ENCODE data around the gene MAP2.

The MAP2 gene

DNA sequence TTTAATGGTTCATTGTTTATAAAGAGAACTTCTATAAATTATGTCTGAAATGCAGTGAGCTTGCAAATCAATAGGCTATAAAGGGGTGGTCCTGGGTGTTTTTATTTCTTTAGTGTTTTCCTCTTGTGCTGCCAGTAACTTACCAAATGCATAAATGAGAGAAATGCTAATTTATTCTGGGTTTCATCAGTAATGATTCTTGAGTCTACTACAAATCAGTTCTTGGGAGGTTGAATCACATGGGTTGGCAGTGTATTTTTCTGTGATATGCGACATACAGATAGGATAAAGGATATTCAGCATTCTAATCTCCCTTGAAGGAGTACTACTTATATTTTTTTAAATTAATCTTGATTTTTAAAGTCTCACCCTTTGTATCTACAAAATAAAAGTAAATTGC is 177.7 kb downstream of the MAP2 start:
- DNase-seq = no peak

DNA sequence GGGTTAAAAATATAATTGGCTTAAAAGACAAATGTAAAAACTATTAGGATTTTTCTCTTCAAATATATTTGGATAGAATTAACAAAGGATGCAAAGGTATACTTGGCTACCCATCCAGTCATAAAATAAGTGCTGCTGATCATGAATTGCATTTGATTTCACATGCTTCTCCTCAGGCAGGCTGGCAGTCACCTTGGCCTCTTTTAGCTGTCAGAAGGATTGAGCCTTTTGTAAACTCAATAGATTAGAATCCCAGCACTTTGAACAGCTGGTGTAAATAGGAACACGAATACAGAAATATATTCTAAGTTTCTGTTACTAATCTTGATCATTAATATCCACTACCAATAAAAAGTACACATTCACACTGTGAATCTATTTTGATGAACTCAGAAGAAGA is 178.4 kb downstream of the MAP2 start:
- DNase-seq = no peak

DNA sequence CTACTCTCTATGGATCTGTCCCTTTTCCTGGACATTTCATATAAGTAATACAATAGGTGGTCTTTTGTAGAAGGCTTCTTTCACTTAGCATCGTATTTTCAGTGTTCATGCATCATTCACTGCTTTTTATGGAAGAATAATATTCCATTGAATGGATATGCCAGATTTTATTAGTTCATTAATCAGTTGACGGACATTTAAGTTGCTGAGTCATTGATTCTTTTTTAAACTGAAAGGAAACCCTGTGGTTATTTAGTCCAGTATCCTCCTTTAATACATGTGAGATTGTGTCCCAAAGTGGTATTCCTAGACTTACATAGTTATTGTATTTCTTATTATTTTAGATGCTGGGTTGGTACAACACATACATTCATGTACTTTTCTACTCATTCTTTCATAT is 185.7 kb downstream of the MAP2 start:
- DNase-seq = no peak

DNA sequence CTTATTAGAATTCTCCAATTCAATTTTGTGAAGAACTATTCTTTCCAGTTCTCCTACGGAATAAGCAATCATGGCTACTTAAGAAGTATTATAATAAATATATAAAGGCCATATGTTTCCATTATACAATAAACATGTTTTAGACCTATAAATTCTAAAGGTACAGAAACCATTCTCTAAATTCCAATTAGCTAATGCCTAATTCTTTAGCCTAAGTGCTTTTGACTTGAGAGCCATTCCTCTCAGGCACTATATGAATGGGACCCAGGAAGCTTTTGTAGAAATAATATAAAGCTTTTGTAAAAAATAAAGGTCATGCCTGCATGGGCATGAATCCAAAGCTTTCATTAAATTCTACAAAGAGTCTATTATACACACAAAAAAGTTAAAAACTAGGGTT is 186.8 kb downstream of the MAP2 start:
- no peak for DNase-seq

DNA sequence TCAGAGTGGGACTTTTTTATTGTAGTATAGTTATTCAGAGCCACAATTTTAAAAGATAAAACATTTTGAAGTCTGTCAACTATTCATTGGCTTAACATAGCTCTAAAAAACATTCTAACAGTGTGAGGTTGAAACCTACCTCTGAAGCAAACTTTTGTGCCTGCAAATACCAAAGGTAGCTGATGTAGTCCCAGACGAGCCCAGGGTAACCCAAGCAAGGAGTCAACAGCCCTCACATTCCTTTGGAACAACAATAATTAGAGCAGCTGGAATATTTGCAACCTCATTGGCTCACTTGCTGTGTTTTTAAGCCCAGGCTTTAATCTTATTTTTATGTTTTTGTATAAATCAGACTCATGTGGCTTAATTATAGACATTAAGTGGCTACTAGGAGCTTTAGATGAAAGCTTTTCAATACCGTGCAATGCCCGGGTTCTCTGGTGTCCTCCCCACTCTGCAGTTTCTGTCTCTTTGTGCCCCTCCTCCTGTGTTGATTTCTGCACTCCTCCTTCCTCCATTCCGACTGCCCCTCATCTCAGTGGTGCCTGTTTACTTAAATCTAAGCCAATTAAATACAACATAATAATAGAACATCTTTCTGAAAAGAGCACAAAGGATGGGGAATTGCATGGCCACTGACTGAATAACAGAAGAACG is 189.9 kb downstream of the MAP2 start:
- DNase-seq = no peak

DNA sequence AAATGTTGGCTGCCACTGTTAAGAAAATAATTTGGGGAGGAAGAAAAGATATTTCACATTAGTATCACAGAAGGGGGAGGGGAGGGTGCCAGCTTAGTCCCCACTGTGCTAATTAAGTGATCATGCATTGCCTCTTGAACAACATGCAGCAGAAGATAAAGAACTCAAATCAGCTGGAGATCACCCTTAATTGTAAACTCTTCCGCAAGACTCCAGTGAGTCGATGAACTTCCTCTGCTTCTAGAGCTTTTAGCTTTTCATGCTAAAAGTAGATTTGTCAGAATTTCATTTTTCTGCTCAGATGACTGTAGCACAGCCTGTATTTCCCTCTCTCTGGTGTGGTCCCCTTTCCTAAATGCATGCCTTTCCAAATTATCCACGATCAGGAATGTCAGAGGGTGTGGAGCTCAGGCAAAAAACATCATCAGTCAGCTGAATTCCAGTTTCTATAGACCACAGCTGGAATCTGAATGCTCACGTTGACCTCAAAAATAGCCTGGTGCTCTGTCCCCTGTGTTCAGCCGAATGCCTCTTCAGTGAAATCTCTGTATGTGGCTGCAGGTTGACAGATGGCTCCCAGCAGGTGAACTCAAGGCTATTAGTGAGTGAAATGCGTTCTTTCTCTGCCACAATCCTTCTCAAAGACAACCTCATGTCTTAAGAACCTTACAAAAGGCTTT is 191.0 kb downstream of the MAP2 start:
- no peak for DNase-seq

DNA sequence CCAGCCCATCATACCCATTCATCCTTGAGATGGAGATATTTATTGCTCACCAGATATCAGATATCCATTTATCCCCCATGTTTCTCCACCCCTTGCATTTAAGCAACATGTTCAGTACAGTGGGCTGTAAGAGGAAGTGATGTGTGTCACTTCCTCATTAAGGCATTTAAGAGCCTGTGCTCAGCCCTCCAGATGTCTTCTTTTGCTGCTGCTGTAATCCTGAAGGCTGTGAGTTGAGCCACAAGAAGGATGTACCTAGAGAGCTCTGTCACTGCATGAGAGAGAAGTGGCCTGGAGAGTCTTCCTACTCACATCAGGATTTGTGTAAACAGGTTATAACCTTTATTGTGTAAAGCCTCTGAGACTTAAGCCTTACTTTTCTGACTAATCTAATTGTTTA is 195.9 kb downstream of the MAP2 start:
- DNase-seq = no peak

DNA sequence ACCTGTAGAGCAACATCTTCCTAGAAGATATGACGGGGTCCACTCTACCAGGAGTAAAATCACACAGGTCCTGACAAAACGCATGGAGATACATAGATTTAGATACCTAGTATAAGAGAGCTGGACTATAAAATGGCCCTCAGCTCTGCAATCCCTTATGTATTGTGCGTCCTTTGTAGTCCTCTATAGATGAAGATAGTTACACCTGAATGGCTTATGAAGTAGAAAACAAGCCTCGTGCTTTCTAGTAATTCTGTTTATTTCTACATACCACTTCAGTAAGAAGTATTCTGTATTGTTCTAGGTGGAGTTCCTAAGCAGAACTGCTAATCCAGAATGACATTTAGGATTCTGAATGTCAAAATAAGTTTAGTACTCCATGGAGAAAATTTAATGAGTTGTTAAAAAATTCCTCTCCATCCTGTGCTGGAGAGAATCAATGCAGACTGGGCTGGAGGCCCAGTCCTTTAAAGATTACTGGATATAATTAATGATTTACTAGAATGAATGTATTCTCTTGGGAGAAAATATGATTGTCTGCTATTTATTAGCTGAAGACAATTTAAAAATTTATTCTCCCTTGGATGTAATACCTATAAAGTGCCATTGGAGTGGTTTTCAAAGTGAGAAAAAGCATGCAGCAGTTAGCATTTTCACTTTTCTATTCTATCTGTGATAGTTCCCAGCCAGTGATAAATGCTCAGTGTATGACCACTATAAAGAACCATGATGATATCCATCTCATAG is 200.5 kb downstream of the MAP2 start:
- no peak for DNase-seq

DNA sequence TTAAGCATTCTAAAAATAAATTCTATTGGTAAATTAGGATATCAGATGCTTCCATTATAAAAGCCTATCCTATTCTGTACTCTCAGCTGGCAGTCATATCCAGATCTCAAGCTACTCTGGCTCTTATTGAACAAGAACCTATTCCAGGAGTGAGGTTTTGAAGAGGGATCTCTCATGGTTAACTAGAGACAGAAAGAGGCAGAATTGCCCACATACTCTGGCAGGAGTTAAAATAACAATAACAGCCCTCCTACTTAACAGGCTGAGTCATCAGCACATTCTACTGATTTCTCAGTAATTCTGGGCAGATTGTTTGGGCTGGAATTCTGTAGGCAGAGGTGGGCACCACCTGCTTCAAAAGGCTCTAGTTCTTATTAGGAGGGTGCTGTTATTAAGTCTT is 205.8 kb downstream of the MAP2 start:
- no peak for DNase-seq

DNA sequence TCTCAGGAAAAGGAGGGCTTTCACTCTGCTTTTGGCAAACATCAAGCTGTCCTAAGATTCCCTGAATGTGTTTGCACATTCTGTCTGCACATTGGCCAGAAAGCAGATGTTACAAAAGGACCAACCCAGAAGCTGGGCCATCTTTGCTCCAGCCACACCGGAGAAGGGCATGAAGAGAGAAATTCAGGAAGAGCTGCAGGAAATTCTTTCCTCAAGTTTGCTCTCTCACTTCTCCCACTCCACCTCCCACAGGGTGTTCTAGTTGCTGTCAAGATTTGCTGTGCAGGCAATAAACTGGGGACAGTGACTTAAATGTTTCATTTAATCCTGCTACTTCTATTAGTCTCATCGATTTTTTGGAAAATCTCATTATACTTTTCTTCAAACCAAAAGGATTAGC is 210.1 kb downstream of the MAP2 start:
- DNase-seq = no peak

DNA sequence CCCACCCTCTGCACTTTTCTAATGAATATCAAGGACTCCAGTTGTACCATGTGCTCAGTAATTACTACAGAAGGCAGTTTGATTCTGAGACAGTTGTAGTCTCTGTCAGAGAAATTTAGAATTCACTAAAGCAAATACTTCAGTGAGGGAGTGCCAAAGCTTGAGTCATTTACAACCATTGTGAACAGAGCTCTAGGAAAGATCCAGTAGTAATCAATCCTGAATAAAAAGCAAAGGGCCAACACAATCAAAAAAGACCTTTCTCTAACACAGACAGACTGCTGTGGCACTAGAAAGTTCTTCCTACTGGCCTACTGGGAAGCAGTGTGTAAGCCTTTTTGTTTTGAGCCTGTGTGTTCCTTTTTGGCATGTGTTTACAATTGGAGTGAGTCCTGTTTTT is 212.2 kb downstream of the MAP2 start:
- no peak for DNase-seq

DNA sequence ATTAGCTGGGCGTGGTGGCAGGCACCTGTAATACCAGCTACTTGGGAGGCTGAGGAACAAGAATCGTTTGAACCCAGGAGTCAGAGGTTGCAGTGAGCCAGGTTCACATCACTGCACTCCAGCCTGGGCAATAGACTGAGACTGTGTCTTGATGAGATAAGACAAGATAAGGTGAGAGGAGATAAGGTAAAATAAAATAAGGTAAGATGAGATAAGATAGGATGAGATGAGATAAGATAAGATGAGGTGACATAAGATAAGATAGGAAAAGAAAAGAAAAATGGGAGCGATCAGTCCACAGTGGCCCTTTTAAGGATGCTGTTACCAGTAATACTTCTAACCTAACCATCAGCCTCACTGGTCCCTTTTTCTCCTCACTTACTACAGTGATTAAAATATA is 213.4 kb downstream of the MAP2 start:
- DNase-seq = no peak

DNA sequence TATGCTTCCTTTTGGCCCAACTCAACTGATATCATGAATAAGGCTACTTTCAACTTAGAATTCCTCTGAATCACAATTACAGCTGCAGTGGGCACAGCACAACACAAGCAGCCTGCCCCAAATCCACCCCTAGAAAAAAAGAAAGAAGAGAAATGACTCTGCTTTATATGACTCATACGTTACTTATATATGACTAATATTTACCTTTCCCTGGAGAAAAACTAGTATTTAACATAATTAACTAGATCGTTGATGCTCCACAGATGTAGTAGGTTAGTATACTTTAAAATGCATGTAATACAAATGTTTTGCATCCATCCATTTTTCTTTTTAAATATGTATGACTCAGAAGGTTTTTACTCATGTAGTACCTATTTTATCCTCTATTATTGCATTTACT is 214.5 kb downstream of the MAP2 start:
- no peak for DNase-seq

DNA sequence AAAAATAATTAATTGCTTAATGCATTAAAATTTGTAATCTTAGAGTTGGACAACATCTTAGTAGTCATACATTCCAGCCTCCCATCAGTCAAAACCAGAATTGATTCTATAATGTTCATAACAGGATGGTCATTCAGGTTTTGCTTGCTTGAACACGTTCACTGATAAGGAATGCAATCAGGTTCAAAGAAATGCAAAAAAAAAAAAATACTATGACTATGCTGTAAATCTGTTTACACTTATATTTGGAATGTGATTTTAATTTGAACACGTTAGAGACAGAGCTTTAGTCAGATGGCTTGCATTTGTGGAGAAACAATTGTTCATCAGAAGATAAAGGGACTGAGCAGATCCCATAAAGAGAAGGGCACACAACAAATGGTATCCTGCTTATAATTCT is 216.5 kb downstream of the MAP2 start:
- DNase-seq = no peak

DNA sequence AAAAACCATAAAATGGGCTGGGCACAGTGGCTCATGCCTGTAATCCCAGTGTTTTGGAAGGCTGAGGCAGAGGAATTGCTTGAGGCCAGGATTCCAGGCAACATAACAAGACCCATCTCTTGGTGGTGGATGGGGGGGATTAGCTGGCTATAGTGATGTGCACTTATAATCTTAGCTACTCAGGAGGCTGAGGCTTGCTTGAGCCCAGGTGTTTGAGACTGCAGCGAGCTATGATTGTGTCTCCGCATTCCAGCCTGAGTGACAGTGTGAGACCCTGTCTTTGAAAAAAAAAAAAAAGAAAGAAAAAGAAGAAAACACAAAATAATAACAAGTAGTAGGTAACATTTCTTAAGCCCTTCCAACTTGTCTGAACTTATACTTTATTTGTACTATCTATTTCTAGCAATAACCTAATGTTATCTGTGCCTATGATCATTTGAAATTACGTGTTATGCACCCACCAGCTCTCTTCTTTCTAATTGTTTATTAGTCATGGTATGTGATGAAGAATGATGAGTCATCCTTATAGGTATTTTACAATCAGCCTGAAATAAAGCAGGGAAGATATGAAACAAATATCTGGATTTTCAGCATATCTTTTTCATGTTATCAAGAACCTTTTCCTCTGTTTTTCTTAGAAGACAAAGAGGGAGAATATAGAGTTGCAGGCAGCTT is 218.4 kb downstream of the MAP2 start:
- no peak for DNase-seq

DNA sequence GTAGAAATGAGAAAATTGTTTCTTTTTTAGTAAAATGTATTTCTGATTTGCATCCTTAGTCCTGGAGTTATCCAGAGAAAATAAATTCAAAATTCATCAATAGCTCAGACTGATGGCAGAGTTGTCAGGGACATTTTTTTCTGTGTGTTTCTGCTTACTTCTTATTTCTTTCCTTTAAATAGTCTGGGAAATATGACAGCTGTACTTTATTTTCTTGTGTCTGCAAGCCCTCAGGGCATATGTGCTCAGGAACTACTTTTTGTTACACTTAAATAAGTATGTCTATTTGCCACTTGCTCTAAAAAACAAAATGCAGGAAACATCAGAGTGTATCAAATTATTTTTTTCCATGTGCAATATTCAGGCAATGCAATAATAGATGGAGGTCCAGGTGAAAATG is 221.0 kb downstream of the MAP2 start:
- DNase-seq = no peak

DNA sequence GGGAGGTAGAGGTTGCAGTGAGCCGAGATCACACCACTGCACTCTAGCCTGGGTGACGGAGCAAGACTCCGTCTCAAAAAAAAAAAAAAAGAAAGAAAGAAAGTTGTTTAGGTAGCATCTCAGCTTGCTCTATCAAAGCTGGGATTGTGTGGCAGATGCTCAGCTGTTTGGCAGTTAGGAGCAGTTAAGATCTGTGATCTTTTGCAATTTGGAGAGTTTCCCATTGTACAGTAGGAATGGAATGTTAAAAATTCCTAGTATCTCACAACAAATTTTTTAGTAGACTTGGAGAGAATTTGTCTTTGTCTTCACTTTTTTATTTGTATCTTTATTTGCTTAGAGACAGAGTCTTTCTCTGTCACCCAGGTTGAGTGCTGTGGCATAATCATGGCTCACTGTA is 224.9 kb downstream of the MAP2 start:
- DNase-seq = no peak

DNA sequence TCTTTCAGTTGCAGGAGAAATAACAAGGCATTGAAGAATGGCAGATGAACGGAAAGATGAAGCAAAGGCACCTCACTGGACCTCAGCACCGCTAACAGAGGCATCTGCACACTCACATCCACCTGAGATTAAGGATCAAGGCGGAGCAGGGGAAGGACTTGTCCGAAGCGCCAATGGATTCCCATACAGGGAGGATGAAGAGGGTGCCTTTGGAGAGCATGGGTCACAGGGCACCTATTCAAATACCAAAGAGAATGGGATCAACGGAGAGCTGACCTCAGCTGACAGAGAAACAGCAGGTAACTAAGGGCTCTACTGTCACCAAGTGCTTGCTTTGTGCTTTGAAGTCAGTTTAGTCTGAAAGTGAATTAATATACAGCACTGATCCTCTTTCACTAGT is 229.3 kb downstream of the MAP2 start:
- no peak for DNase-seq

DNA sequence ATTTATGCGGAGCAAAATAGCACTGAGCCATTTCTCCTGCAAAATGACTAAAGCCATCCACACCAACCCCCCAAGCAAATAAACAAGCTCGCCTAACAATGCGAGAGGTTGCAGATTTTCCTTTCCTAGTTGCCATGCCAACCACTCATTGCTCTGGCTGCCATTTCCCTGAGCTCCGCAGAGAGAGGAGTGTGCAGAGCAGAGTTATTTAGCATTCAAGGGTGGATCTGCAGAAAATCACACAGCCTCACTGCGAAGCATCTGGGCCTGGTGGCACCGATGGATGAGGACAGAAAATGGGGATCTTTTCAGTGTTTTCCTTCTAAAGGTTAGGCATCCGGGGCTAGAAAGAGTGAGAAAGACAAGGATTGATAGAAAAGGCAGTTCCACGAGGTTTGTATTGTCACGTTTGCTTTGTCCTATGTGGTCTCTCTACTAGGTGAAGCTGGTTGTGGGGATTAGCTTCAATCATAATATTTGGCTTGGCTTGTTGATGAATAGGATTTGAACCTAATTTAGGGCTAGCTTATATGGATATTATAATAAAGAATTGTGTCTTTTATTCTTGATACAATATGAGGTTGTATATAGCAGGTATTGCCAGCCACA is 237.5 kb downstream of the MAP2 start:
- DNase-seq = no peak

DNA sequence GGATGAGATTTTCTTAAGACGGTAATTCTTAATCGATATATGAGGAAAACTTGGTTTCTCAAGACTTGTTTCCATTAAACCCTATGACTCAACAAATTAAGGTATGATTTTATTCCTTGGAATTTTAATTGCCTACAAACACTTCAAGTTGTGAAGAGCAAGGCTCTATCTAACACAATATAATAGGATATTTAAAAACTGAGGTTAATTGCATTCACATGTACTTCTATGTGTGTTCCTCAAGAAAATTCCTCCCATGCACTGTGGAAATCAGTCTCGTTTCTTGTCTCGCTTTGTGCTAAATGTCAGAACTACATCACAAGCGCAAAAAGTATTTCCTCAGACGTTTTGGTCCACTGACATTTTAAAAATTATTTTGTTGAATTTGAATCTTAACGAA is 238.2 kb downstream of the MAP2 start:
- DNase-seq = no peak

DNA sequence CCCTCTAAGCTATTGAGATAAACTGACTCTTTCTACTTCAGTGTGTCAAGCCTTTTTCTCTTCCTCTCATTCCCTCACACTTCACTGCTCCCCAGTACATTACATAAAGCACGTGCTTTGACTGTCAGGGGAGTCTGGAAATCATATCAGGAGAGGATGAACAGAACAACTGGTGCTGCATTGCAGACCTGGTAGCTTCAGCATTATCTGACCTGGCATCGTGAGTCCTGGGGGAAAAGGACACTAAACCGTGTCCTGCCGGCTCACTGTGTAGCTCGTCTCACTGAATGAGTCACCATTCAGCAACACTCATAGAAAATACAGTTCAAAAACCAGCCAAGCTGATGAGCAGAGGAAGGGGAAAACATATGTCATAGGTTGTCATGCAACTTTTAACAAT is 239.3 kb downstream of the MAP2 start:
- DNase-seq = no peak

DNA sequence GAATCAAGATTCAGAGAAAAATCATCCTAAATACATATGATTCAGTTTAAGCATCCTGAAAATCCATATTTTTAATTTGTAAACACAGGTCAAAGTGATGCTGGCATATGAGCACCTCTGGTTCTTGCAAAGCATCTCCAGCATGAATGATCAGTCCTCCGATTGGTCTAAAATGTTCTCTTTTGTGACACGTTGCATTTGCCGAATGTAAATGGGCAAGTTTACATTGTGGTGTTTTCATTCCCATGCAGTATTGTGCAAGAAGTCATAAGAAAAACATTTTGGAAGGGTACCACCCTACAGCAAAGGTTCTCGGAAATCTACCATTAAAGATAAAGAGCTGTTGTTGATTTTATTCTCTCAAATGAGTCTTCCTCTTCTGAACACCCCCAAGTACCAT is 239.8 kb downstream of the MAP2 start:
- no peak for DNase-seq

DNA sequence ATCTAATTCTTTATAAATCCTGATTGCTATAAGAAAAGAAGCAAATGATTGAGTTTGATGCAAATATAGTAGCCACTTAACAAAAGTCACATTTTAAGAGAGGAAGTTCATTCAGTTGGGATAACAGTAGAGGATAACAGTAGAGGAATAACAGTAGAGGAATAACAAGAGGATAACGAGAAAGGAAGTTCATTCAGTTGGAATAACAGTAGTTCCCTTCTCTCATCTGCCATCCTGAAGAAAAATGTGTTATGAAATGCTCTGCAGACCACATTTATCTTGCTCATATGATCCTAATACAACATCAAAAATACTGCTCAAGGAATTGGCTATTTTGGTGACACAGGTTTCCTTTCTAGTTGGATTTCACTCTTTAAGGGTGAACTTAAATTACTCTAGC is 242.4 kb downstream of the MAP2 start:
- no peak for DNase-seq
